NCI-H526 treated with DMSO at 0.1 percent for 48 hours (cell line): ENCODE data around the gene IRF7.
"Not testable (repeated sequence)": the region's sequence is repeated elsewhere in the genome, so short reads cannot be mapped to it uniquely, and the experiment has no call there.

Source experiments
- DNase-seq: peaks from one replicate; lab custom pipeline; 2025; lab: John Stamatoyannopoulos, UW

The IRF7 gene

DNA sequence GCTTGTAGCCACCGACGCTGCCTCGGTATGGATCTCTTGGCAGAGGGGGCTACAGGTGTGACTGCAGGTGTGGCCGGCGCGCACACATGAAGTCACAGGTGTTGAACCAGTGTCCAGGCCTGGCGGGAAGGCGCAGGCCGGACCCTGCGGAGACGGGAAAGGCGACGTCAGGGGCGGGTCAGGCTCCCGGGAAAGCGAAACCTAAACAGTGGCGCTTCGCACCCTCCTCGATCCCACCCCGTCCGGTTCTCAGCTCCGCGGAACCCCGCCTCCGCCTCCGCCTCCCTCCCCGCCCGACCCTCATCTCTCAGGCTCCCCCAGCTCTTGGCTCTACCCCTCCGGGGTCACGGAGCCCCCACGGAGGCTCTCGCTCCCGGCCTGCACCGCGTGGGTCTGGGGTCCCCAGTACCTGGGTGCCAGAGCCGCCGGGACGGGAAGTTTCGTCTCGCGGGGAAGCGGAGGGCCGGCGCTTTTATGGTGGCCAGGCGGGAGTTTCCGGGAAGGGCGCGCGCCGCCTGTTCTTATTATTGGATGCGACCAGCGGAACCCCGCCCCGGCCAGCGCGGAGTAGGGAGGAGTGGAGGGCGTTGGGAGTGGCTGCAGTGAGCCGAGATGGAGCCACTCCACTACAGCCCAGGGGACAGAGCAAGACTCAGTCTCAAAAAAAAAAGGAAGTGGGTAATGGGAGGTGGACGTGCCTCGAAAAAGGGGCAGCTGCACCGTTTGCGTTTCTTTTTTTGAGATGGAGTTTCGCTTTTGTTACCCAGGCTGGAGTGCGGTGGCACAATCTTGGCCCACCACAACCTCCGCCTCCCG is at the start of gene IRF7:
Gene IRF7 (minus strand): TSS at position 447 of the 816 bp plus-strand sequence. CDS start 586 bp downstream, outside the sequence.
- DNase-seq = peak; percentile 79

DNA sequence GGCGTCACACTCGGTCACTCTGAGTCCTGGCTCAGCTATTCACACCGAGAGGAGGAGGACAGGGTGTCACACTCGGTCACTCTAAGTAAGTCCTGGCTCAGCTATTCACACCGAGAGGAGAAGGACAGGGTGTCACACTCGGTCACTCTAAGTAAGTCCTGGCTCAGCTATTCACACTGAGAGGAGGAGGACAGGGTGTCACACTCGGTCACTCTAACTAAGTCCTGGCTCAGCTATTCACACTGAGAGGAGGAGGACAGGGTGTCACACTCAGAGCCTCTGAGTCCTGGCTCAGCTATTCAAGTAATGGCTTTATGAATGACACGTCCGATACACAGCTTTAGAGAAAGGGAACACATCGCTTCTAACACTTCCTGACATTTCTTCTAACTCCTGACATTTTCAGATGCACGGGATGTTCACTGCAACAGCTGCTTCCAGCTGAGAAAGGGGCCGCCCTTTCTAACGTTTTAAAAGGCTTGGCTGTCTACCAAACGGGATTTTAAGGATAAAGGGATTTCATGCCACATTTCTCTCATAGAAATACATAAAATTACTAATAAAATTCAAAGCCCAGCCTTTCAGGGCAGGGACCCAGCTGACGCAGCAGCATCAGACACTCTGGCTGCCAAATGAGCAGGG is 49.4 kb upstream of the IRF7 start:
- DNase-seq = no peak

DNA sequence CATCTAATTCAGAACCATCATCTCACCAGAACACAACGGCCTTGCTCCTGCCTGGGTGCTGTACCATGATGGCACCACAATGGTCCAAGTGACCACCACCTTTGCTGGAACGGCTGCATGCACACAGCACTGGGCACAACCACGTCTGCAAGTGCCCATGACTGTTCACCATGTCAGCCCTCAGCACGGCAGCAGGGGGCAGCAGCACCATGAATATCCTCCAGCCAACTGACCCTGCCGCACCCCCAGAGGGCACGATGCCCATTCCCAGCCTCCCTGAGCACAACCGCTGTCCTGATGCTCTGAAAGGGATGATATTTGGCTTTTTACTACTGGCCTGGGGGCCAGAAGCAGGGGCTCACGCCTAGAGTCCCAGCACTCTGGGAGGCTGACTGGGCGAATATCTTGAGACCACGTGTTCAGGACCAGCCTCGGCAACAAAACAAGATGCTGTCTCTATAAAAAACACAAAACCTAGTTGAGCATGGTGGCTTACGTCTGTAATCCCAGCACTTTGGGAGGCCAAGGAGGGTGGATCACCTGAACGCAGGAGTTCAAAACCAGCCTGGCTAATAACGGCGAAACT is 47.0 kb upstream of the IRF7 start:
- no peak for DNase-seq

DNA sequence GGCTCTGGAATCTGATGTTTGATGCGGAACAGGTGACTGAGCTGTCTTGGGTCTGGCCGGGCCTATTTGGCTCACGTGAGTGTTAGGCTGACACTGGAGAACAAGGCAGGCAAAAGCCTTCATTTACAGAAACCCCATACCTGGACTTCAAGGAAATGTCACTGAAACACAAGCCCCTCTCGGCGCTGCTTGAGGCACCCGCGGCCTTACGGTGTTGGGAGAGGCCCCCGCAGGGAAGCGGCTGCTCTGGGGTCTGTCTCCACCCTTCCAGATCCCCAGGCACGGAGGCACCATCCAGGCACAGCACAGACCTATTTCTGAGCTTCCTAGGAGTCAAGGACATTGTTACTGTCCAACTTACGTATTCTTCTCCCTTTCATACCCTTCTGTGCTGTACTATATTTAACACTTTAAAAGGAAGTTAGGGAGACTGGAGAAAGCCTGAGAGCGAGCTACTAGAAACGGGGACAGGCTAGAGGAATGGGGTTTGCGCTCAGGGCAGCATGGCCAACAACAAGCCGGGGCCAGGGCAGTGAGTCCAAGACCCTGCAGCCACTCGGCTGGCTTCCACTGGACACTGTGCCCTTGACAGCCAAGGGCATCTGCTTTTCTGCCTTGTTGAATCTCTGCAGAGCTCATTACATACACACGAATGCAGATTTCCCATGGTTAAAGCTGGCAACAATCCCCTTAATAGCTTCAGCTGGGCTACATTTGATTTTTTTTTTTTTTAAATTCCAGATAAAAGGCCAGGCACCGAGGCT is 45.1 kb upstream of the IRF7 start:
- DNase-seq = no peak

DNA sequence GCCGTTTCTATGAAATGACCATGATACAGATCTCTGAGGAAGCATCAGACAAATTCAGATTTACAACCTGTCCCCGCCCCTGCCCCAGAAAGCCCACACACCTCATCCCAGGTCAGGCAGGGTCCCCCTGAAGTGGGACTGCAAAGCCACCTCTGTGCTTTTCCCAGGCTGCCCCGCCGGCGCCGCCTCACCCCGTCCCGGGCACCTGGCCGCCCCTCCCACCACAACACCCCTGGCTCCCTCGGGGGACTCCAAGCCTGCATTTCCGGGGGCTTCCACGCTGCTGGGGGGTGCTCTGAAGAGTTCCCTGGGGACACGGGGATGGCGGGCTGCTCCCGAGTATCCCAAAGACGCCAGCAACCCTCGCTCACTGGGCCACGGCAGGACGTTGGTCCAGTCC is 44.5 kb upstream of the IRF7 start:
- no peak for DNase-seq

DNA sequence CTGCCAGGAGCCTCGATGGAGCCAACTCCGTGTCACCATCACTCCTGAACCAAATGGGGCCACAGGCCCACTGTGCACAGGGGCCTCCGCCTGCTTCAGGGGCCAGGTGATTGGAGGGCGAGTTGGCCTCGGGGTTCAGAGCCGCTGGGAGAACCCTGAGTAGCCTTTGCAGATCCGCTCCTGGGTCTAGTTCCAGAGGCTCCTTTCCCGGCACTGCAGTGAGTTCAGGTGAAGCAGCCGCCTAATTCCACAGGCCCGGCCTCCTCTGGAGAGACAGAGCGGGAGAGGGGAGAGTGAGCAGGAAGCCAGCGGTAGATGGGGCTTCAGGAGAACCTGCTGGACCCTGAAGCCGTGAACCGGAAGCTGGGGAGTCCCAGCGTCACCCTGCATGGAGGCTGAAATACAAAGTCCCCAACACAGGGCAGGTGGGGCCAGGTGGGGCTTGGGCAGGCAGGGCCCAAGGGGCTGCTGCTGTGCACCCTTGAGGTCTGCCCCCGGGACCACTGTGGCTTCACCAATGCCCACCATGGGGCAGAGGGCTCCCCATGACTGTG is 43.9 kb upstream of the IRF7 start:
- no peak for DNase-seq

DNA sequence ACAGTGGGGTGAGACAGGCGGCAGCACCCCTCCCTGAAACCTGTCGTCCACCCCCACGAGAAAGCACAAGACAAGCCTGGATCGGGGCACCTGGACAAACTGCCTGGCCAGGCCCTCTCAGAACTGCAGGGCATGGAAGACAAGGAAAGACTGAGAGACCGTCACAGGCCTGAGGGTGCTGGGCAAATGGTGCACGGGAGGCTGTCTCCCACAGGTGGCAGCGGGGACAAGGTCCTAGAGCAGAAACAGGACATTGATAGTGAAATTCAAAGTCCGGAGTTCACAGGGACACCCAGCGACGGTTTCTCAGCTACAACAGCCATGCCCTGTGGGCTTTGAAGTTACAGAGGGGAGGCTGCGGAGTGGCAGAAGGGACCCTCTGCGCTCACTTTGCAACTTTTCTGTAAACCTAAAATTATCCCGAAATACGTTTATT is 42.0 kb upstream of the IRF7 start:
- no peak for DNase-seq

DNA sequence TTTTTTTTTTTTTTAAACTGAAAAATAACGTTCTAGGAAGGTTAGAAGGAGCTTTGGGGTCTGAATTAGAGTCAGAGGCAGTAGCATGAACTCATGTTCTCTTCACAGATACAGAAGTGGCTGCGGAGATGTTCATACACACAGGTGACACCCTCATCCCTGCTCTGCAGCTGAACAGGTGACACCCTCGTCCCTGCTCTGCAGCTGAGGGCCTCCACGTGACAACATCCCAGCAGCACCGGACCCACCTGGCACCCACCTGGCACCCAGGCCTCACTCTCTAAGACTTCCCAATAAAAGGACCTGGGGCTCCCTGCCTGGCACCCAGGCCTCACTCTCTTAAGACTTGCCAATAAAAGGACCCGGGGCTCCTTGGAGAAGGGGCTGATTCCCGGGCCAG is 41.1 kb upstream of the IRF7 start:
- DNase-seq = no peak

DNA sequence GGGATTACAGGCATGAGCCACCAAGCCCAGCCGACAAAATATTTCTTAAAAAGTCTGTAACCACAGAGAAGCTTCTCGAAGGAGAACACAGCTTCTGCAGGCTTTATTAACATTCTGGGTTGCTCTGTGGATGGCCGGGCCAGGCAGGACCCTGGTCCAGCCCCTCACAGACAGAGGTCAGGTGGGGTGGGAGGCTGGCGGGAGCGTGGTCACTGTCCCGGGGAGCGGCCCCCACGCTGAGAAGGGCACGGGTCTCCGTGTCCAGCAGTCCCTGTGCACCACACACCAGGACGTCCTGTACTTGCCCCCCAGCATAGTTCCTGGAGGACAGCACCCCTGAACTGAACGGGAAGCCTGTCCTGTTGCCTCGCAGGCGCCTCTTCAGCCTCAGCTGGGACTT is 40.7 kb upstream of the IRF7 start:
- DNase-seq = no peak

DNA sequence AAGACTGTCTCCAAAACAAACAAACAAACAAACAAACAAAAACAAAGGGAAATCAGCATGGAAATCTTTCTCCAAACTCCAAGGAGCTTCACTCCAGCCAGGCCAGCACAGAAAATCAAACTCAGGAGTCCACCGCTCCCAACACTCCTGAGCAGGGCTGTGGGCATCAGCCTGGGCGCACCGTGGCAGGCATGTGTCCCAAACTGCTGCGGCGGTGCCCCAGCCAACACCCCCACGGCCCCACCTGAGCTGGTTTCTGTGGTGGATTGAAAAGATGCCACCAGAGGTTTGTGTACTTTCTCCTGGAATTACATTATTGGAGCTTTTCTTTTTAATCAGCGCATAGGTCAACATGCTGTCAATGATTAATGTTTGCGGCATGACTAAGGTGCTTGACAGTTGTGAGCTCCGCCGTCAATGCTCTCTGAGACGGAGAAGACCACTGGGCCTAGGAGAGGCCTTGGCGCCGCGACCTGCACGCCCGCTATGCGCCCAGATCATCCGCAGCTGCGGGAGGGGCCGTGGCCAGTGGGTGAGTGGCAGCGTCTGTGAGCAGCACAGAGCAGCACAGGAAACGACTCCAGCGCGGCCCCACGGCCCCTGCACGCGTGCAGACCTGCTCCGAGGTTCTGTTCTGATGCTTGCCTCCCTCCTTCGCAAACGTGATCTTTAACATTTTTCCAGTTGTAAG is 39.4 kb upstream of the IRF7 start:
- no peak for DNase-seq

DNA sequence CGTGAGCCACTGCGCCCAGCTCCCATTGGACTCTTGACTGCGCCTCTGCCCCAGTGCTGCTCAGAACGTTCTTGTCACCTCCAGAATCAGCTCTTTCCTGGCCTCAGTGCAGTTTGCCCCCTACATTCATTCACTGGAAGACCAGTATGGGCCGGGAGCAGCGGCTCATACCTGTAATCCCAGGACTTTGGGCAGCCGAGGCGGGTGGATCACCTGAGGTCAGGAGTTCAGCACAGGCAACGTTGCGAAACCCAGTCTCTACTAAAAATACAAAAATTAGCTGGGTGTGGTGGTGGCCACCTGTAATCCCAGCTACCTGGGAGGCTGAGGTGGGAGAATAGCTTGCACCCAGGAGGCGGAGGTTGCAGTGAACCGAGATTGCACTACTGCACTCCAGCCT is 38.7 kb upstream of the IRF7 start:
- DNase-seq = not testable (repeated sequence)

DNA sequence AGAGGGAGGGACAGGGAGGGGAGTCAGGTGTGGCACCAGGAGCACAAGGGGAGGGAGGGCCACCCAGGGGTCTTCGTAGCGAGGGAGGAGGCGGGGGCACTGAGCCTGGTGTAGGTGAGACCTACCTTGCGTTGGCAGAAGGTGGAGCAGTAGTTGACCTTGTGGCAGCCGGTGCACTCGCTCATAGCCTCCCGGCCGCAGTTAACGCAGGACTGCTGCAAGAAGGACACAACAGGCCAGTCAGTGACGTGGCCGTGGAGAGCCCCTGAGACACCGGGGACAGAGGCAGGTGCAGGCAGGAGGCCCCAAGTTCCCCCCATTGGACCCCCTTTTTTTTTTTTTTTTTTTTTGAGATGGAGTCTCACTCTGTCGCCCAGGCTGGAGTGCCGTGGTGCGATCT is 38.1 kb upstream of the IRF7 start:
- DNase-seq = no peak

DNA sequence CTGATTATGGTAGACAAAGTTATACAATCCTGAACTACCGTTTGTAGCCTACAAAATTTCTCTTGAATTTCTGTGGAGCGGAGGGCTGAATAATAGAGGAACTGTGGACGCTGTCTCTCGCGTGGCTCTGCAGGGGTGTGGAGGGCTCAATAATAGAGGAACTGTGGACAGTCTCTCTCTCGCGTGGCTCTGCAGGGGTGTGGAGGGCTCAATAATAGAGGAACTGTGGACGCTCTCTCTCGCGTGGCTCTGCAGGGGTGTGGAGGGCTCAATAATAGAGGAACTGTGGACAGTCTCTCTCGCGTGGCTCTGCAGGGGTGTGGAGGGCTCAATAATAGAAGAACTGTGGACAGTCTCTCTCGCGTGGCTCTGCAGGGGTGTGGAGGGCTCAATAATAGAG is 37.4 kb upstream of the IRF7 start:
- not testable (repeated sequence) for DNase-seq

DNA sequence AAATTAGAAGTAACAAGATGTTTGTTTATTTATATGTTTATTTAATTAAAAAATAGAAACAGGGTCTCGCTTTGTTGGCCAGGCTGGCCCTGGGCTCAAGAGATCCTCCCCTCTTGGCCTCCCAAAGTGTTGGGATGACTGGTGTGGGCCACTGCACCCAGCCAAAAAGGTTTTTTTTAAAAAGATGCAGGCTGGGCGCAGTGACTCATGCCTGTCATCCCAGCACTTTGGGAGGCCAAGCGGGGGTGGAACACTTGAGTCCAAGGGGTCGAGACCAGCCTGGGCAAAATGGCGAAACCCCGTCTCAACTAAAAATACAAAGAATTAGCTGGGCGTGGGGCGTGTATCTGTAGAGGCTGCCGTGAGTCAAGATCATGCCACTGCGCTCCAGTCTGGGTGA is 34.7 kb upstream of the IRF7 start:
- DNase-seq = no peak

DNA sequence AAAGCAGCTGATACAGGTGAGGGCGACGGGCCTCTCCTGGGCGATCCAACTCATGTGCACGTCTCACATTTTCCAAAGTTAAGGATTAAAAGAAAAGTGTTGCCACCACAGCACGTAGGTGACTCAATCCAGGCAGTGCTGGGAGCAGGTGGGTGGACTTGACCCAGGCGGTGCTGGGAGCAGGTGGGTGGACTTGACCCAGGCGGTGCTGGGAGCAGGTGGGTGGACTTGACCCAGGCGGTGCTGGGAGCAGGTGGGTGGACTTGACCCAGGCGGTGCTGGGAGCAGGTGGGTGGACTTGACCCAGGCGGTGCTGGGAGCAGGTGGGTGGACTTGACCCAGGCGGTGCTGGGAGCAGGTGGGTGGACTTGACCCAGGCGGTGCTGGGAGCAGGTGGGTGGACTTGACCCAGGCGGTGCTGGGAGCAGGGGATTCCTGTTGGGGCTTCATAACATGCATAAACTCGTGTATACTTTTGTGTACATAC is 32.0 kb upstream of the IRF7 start:
- DNase-seq = not testable (repeated sequence)

DNA sequence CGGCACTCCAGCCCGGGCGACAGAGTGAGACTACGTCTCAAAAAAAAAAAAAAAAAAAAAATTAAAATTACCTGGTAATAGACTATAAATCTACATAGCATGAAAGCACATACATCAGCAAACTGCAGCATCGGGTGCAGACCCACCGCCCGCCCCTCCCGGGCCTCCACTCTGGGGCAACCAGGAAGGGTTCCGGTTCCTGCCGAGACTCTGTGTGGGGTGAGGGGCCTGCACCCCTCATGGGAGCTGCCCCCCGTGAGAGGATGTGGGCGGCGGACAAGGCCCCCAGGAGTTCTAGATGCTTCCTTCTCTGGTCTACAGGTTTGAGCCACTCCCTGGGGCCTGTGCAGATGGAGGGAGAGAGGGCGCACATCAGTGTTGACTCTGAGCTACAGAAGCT is 30.5 kb upstream of the IRF7 start:
- no peak for DNase-seq

DNA sequence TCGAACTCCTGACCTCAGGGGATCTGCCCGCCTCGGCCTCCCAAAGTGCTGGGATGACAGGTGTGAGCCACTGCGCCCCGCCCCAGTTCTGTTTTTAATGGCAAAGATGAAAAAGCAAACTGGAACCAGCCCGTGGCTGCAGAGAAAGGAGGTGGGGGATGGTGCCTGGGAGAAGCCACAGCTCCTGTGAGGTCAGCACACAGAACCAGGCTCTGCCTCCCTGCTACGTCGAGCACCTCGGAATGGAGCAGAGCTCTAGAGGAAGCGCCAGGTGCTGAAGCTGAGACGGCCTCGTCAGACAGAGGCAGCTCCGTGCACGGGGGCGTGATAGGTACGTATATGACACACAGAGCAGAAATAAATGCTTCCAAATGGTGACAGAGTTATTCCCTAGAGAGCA is 29.8 kb upstream of the IRF7 start:
- DNase-seq = no peak

DNA sequence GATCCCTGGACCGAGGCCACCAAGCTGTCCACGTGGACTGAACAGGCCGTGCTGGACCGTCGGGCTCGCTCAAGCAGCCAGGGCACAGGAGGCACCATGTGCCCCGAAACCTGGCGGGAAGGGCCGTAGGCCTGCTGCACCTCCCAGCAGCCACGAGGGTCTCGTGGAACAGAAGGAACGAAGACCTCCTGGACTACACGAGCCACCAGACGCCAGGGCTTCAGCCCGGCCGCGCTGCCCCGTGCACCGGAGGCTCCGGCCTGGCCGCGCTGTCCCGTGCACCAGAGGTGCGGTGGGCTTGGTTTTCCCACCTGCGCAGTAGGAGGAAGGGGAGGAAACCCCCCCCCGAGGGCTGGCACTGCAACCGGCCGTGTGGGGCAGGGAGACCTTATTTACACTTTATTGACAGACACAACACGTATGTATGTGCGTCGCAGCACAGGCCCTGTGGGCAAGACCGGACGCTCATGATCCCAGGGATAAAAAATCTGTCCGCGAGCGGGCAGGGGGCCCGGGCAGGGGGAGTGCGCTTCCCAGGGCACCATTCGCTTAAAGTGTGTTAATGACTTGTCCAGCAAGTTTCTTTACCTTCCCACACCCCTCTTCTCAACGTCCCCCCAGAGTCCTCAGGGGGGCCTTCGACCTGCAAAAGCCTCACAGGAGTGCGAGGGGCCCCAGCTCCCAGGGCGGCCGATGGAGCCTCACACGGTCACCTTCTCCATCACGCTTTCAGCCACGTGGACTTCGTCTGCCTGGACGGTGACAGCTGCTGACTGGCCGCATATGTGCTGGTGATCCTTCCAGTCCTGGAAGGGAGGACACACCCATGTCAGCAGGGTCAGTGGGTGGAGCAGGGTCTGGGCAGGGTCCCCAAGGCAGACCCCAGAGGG is 28.3 kb upstream of the IRF7 start:
- DNase-seq = no peak

DNA sequence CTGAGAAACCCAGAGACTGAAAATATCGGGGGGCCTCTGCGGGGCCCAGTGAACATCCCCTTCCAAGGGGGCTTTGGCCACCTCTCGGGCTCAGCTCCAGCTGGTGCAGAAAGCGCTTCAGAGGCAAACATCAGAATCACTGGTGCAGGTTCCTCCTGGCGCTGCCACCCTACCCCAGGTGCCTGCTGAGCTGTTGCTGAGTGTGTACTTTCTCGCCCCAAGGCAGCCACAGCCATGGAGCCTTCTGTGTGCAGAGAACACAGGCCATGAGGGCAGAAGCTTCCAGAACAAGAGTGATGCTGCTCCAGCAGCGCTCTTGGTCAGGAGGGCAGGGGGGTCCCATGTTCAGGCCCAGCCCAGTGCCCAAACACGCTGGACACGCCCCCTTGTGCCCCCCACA is 27.6 kb upstream of the IRF7 start:
- no peak for DNase-seq

DNA sequence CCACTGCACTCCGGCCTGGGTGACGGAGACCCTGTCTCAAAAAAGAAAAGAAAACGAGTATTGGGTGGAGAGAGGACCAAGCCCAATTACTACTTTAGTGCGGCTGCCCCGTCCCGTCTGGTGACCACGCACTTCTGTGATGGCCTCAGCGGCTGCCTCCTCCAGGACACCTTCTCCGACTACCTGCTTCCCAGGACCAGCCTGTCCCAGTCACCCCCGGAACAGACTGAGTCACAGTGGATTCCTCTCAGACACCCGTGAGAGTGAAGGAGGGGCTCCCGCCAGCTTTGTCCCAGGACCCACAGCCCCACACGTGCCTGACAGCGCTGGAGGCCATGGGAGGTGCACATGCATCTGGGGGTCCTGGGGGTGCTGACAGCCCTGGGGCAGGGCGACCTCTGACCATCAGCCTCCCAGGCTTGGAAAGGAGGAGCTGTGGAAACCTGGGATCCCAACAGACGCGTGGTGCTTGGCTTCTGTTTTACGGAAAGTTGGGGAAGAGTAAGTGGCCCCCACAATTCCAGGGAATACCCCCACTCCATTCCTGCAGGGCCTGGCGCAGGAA is 26.1 kb upstream of the IRF7 start:
- DNase-seq = no peak
